HCT116 (cell line): ENCODE measurements around the gene NEURL1B. TPM values are rescaled to one million over a fixed set of nuclear protein-coding genes. Genes with fewer than 3 reads are reported as not detected.

ENCODE experiments used
- ATAC-seq: fragments of 200-7000 bp; cut with Tn5 transposase; 2 replicates; pipeline ENCODE4 v1.9.1; 2020; ENCODE audit warnings: mild to moderate bottlenecking, moderate library complexity
- BruUV-seq: library from RNA; stranded (reverse); fragments of 400-500 nt; replicated peaks from 2 replicates; lab custom pipeline; 2021; lab: Mats Ljungman, UMichigan
- CTCF ChIA-PET: fragments of 300-600 bp; sonication (Branson Sonifier 250); formaldehyde crosslinking; loops from one replicate; lab custom pipeline; 2021; ENCODE audit warnings: antibody characterized with exemption; lab: Charles Lee
- POLR2A ChIA-PET: fragments of 300-600, 350-600 bp; sonication (Branson Sonifier 250); formaldehyde crosslinking; loops from one replicate; lab custom pipeline; 2021; ENCODE audit warnings: antibody characterized with exemption; lab: Charles Lee
- RAD21 ChIA-PET, 2 experiments: fragments of 300-600 bp; sonication (Branson Sonifier 250); formaldehyde crosslinking; loops; one replicate each; lab custom pipeline; 2023; ENCODE audit warnings: low total read pairs in 2 of 2; ENCODE audit not compliant: uncharacterized antibody in 2 of 2, unreplicated experiment in 2 of 2, low non-redundant PET in 1 of 2; lab: Charles Lee
- DNase-seq: peaks from one replicate; pipeline ENCODE4 v3.0.0-alpha.2; 2010; ENCODE audit warnings: low read depth, low spot score
- H2AFZ ChIP-seq: fragments of 200-600 bp; shearing (Covaris generic), sonication (generic); 2 replicates; pipeline ENCODE4 v1.6.1; 2017; ENCODE audit warnings: low read depth, mixed run types, mixed read lengths, antibody characterized with exemption, low read length; ENCODE audit not compliant: poor library complexity, severe bottlenecking
- H3K27ac ChIP-seq: 2 replicates; pipeline ENCODE4 v1.5.1; 2012; ENCODE audit warnings: low read depth, low read length
- H3K27me3 ChIP-seq: fragments of 200-600 bp; sonication (generic); 2 replicates; pipeline ENCODE4 v1.6.1; 2016; ENCODE audit warnings: mixed run types, low read length, mixed read lengths; ENCODE audit not compliant: insufficient read depth
- H3K36me3 ChIP-seq, 2 experiments: fragments of 200-500 bp in 1 of 2; fragments of 200-600 bp in 1 of 2; sonication (Bioruptor generic) in 1 of 2; sonication (generic) in 1 of 2; 2 replicates each; pipeline versions ENCODE4 v1.5.1 to v1.6.1; 2014 to 2016; ENCODE audit warnings: low read length in 2 of 2, inconsistent platforms in 1 of 2, mixed read lengths in 1 of 2, mixed run types in 1 of 2; ENCODE audit not compliant: insufficient read depth in 2 of 2, control insufficient read depth in 1 of 2
- H3K4me1 ChIP-seq, 2 experiments: fragments of 200-600 bp in 1 of 2; sonication (generic) in 1 of 2; 2 replicates each; pipeline versions ENCODE4 v1.5.1 to v1.6.1; 2012 to 2017; ENCODE audit warnings: low read length in 2 of 2, inconsistent platforms in 1 of 2, mild to moderate bottlenecking in 1 of 2, mixed read lengths in 1 of 2, mixed run types in 1 of 2, moderate library complexity in 1 of 2; ENCODE audit not compliant: insufficient read depth in 2 of 2, control insufficient read depth in 1 of 2
- H3K4me2 ChIP-seq: fragments of 200-600 bp; sonication (generic); 2 replicates; pipeline ENCODE4 v1.6.1; 2017; ENCODE audit warnings: mixed run types, low read length, mixed read lengths
- H3K4me3 ChIP-seq, 2 experiments: fragments of 200-600 bp in 1 of 2; sonication (generic) in 1 of 2; replicated peaks in 1 of 2; 2 replicates each; pipeline ENCODE4 v1.5.1; 2011 to 2016; ENCODE audit warnings: low read length in 2 of 2, control low read depth in 1 of 2, low read depth in 1 of 2, mild to moderate bottlenecking in 1 of 2, mixed read lengths in 1 of 2, mixed run types in 1 of 2
- H3K79me2 ChIP-seq: fragments of 200-600 bp; sonication (generic); 2 replicates; pipeline ENCODE4 v1.6.1; 2017; ENCODE audit warnings: mild to moderate bottlenecking, mixed run types, low read length, moderate library complexity, mixed read lengths; ENCODE audit not compliant: insufficient read depth
- H3K9ac ChIP-seq: fragments of 200-600 bp; sonication (generic); 2 replicates; pipeline ENCODE4 v1.6.1; 2016; ENCODE audit warnings: low read length, mixed read lengths
- H3K9me2 ChIP-seq: fragments of 200-600 bp; sonication (generic), shearing (Covaris generic); 2 replicates; pipeline ENCODE4 v1.6.1; 2017; ENCODE audit warnings: mixed run types, mild to moderate bottlenecking, moderate library complexity; ENCODE audit not compliant: insufficient read depth
- H3K9me3 ChIP-seq, 2 experiments: fragments of 200-500 bp in 1 of 2; fragments of 200-600 bp in 1 of 2; sonication (Bioruptor generic) in 1 of 2; sonication (generic) in 1 of 2; 2 replicates each; pipeline ENCODE4 v1.6.1; 2014 to 2017; ENCODE audit warnings: low read length in 2 of 2, mixed read lengths in 2 of 2, inconsistent platforms in 1 of 2, low read depth in 1 of 2, mild to moderate bottlenecking in 1 of 2, mixed run types in 1 of 2, moderate library complexity in 1 of 2; ENCODE audit not compliant: control insufficient read depth in 1 of 2, insufficient read depth in 1 of 2
- H4K20me1 ChIP-seq: fragments of 200-600 bp; sonication (generic), shearing (Covaris generic); 2 replicates; pipeline ENCODE4 v1.6.1; 2017; ENCODE audit warnings: mixed run types, mild to moderate bottlenecking, moderate library complexity; ENCODE audit not compliant: insufficient read depth
- CTCF ChIP-seq, 3 experiments: fragments of 200-600 bp in 1 of 3; sonication (generic) in 1 of 3; IDR thresholded peaks in 2 of 3; conservative IDR thresholded peaks in 1 of 3; 2 replicates each; pipeline ENCODE4 v1.5.1; 2012 to 2017; ENCODE audit warnings: low read depth in 2 of 3, low read length in 2 of 3, antibody characterized with exemption in 1 of 3, borderline replicate concordance in 1 of 3, control low read depth in 1 of 3, mild to moderate bottlenecking in 1 of 3, mixed read lengths in 1 of 3, mixed run types in 1 of 3, moderate library complexity in 1 of 3; ENCODE audit not compliant: insufficient read depth in 1 of 3
- SIN3A ChIP-seq: IDR thresholded peaks from 2 replicates; pipeline ENCODE4 v1.6.1; 2012; ENCODE audit warnings: low read depth
- SRF ChIP-seq: IDR thresholded peaks from 2 replicates; pipeline ENCODE4 v1.6.1; 2012; ENCODE audit warnings: low read depth
- intact Hi-C: fragments of 100-400 bp; cut with micrococcal nuclease; formaldehyde crosslinking; loops from 2 replicates; pipeline ENCODE4 v1.10.0; 2022
- total RNA-seq: library from RNA; stranded (reverse); gene quantifications from one replicate; pipeline ENCODE4 v1.2.1, GENCODE V29; 2021; ENCODE audit not compliant: unreplicated experiment

Gene NEURL1B
- total RNA-seq, 1 experiment from 2014 or later: 5.8 TPM

GRCh38 chr5:172713113-172713808, 72.2 kb downstream of the NEURL1B start:
- Histone ChIP-seq H3K9me3 (no peaks in the 10 kb centered on the region), H3K4me3 (no peak overlapping the region), H3K36me3 (no peaks in the 10 kb centered on the region), H3K79me2 (no peaks in the 10 kb centered on the region), H3K27me3 (no peaks in the 10 kb centered on the region; the same call in 1 of the 2 replicates), H2AFZ (no peak overlapping the region), H3K9ac (no peak overlapping the region), H3K4me2 (no peak overlapping the region), H3K9me2 (no peaks in the 10 kb centered on the region), H3K27ac (no peak overlapping the region), H3K4me1 (peaks cover 0 to 15% of the 10 kb centered on the region in 2 experiments; a peak in 2 of 4 replicates), H4K20me1 (no peaks in the 10 kb centered on the region)
- TF ChIP-seq CTCF (IDR thresholded peaks at IDR 0.05 in 2 of 3, conservative IDR thresholded peaks at IDR 0.05 in 1 of 3; ENCODE audit: borderline replicate concordance in 1 of 3, insufficient read depth in 1 of 3, low read depth in 2 of 3, low read length in 2 of 3) (peak in 2 of 3 experiments; percentile 79 to 91; a peak in 4 of 6 replicates), SRF (no peak), SIN3A (no peak)
- DNase-seq (no peak), ATAC-seq (peak; percentile 46)
- intact Hi-C loops: loop anchor here (1.0 to 10.0 kb wide), 2 partner anchors 219 to 1272 kb away; partner anchors contain the start of gene C5orf47
- ChIA-PET CTCF (interaction anchor here (0.6 to 2.9 kb wide), 4 partner anchors 52 to 218 kb away, joined by 3 to 78 read pairs (median 3); no protein-coding TSS in a partner anchor), POLR2A (no interaction called here), RAD21 (interaction anchor here (0.5 to 1.8 kb wide), 2 partner anchors 219 to 272 kb away, joined by 4 to 5 read pairs; no protein-coding TSS in a partner anchor)
- no TSS peak for BruUV-seq
